CD4-positive, alpha-beta T cell treated with Interleukin-15 for 4 hours (primary cell): ENCODE results near the gene CREB5.
A peak's percentile ranks its signal among the peaks of the same experiment; 100 is the strongest.
"Not testable (repeated sequence)": the region's sequence is repeated elsewhere in the genome, so short reads cannot be mapped to it uniquely, and the experiment has no call there.

Source experiments
- DNase-seq: peaks from one replicate; pipeline ENCODE4 v3.0.0-alpha.2; 2020; ENCODE audit warnings: low spot score

CREB5 gene

GRCh38 chr7:28411876-28412662, at the start of gene CREB5:
TSS of gene CREB5 (plus strand) at chr7:28412518. CDS start at chr7:28412915, 397 bp downstream.
- no peak for DNase-seq

GRCh38 chr7:28362812-28363211, 49.5 kb upstream of the CREB5 start:
- DNase-seq, result no peak

- no peak for DNase-seq
Observed at GRCh38 chr7:28364082-28364481, 48.2 kb upstream of the CREB5 start.

- no peak for DNase-seq
Observed at GRCh38 chr7:28369523-28369922, 42.8 kb upstream of the CREB5 start.

- DNase-seq, result no peak
Observed at GRCh38 chr7:28371846-28372245, 40.5 kb upstream of the CREB5 start.

- DNase-seq, result no peak
Observed at GRCh38 chr7:28373990-28374389, 38.3 kb upstream of the CREB5 start.

- DNase-seq, result no peak
Observed at GRCh38 chr7:28375729-28376128, 36.6 kb upstream of the CREB5 start.

- DNase-seq, result no peak
Observed at GRCh38 chr7:28376634-28377033, 35.7 kb upstream of the CREB5 start.

- no peak for DNase-seq
Observed at GRCh38 chr7:28378574-28379149, 33.7 kb upstream of the CREB5 start.

GRCh38 chr7:28381466-28381865, 30.9 kb upstream of the CREB5 start:
- DNase-seq, result no peak

- DNase-seq, result no peak
Observed at GRCh38 chr7:28382144-28382543, 30.2 kb upstream of the CREB5 start.

GRCh38 chr7:28383975-28384374, 28.3 kb upstream of the CREB5 start:
- DNase-seq, result no peak

- peak; percentile 9 for DNase-seq
Observed at GRCh38 chr7:28389504-28390395, 22.6 kb upstream of the CREB5 start.

GRCh38 chr7:28390426-28390825, 21.9 kb upstream of the CREB5 start:
- no peak for DNase-seq

- DNase-seq, result no peak
Observed at GRCh38 chr7:28392289-28392688, 20.0 kb upstream of the CREB5 start.

GRCh38 chr7:28395404-28395803, 16.9 kb upstream of the CREB5 start:
- DNase-seq, result no peak

GRCh38 chr7:28395831-28396230, 16.5 kb upstream of the CREB5 start:
- DNase-seq, result no peak

GRCh38 chr7:28397141-28397540, 15.2 kb upstream of the CREB5 start:
- DNase-seq, result no peak

GRCh38 chr7:28400838-28401360, 11.4 kb upstream of the CREB5 start:
- DNase-seq, result no peak

- DNase-seq, result not testable (repeated sequence)
Observed at GRCh38 chr7:28401567-28401966, 10.8 kb upstream of the CREB5 start.

- DNase-seq, result no peak
Observed at GRCh38 chr7:28405662-28406061, 6.7 kb upstream of the CREB5 start.

- no peak for DNase-seq
Observed at GRCh38 chr7:28406192-28406591, 6.1 kb upstream of the CREB5 start.

GRCh38 chr7:28407651-28408050, 4.7 kb upstream of the CREB5 start:
- DNase-seq, result no peak
